ENCODE measurements around the gene CHEK1. TPM values are rescaled to one million over a fixed set of nuclear protein-coding genes. Genes with fewer than 3 reads are reported as not detected.

Gene CHEK1
- total and polyA plus RNA-seq, 2 of the 8 experiments (the other 6 are each of a cell fraction or from before 2014, with no cell fraction given), result 37.7 to 133 TPM

DNA sequence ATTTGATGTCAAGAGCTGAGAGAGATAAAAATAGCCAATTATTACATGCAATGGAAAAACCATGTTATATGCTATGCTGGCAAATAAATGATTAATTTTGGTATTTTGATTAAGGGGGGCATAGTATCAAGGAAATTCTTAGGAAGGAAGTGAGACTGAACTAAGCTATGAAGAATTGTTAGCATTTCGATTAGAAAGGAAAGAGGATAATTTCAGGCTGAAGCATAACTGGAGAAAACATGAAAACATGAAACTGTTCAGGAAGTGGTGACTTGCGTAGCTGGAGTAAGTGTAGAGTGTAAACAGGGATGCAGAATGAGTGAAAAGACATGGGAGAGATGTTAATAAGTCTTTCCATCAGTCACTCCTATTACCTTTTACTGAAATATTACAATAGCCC is 49.2 kb downstream of the CHEK1 start:
- DNase-seq (ENCODE audit: low read depth in 1 of 2, low spot score in 2 of 2) (no peak), FAIRE-seq (no peak)
- Histone ChIP-seq H3K23ac (ENCODE audit: insufficient read length) (no peak overlapping the region), H3K4ac (replicated peaks; ENCODE audit: insufficient read length, low read depth, low read length) (no peak overlapping the region), H2BK5ac (ENCODE audit: low read depth, low read length) (no peak overlapping the region), H3K79me1 (ENCODE audit: low read depth, low read length) (no peaks in the 10 kb centered on the region), H3K9me3 (ENCODE audit: insufficient read depth in 2 of 2, low read depth in 1 of 2, low read length in 1 of 2) (no peaks in the 10 kb centered on the region), H4K91ac (replicated peaks; ENCODE audit: insufficient read length, low read length) (no peak overlapping the region), H2BK20ac (ENCODE audit: low read length) (no peak overlapping the region), H2BK15ac (ENCODE audit: low read length) (no peak overlapping the region), H3K4me1 (replicated peaks in 1 of 4; ENCODE audit: control insufficient read depth in 3 of 4, insufficient read depth in 4 of 4, low read length in 3 of 4) (no peaks in the 10 kb centered on the region), H3K4me3 (ENCODE audit: extremely low read depth in 1 of 4, insufficient read depth in 2 of 4, low read depth in 3 of 4, low read length in 4 of 4) (no peak overlapping the region), H3K79me2 (ENCODE audit: control insufficient read depth in 1 of 2, insufficient read depth in 2 of 2, low read length in 2 of 2) (no peaks in the 10 kb centered on the region), H4K5ac (ENCODE audit: insufficient read length, low read depth, low read length) (no peak overlapping the region), H3K27ac (ENCODE audit: low read depth, low read length) (no peak overlapping the region), H2BK12ac (ENCODE audit: low read depth, low read length) (no peak overlapping the region), H4K20me1 (replicated peaks in 1 of 2; ENCODE audit: control insufficient read depth in 1 of 2, insufficient read depth in 2 of 2, low read length in 2 of 2) (no peaks in the 10 kb centered on the region), H3K4me2 (ENCODE audit: insufficient read depth in 1 of 2, low read depth in 2 of 2, low read length in 2 of 2) (no peak overlapping the region), H2AFZ (ENCODE audit: low read length) (no peak overlapping the region), H3K9ac (replicated peaks in 1 of 4; ENCODE audit: extremely low read depth in 1 of 4, low read depth in 3 of 4, low read length in 3 of 4) (no peak overlapping the region), H3K56ac (replicated peaks; ENCODE audit: insufficient read length, low read depth, low read length) (no peak overlapping the region), H3K36me3 (ENCODE audit: control insufficient read depth in 2 of 4, insufficient read depth in 4 of 4, low read length in 3 of 4) (peaks cover 2 to 41% (median 27%) of the 10 kb centered on the region in 4 experiments), H2AK5ac (ENCODE audit: low read depth, low read length) (no peak overlapping the region), H3K14ac (ENCODE audit: insufficient read length) (no peak overlapping the region), H3K27me3 (replicated peaks in 1 of 4; ENCODE audit: control insufficient read depth in 3 of 4, extremely low read depth in 1 of 4, insufficient read depth in 3 of 4, low read length in 3 of 4) (no peaks in the 10 kb centered on the region), H2BK120ac (replicated peaks; ENCODE audit: low read depth, low read length) (no peak overlapping the region), H3K23me2 (ENCODE audit: low read depth, low read length) (no peaks in the 10 kb centered on the region), H3K18ac (ENCODE audit: extremely low read depth, low read length) (no peak overlapping the region), H4K8ac (ENCODE audit: extremely low read depth, insufficient read depth, low read length) (no peak overlapping the region)
- no peak for TF ChIP-seq RAD21 (IDR thresholded peaks at IDR 0.05 in 1 of 2, conservative IDR thresholded peaks at IDR 0.05 in 1 of 2; ENCODE audit: low read depth in 2 of 2, low read length in 2 of 2)
- TF ChIP-seq BACH1 (IDR thresholded peaks at IDR 0.05; ENCODE audit: low read length), result no peak
- TF ChIP-seq ZNF274 (IDR thresholded peaks at IDR 0.05; ENCODE audit: borderline replicate concordance, extremely low read depth, low read length), result no peak
- TF ChIP-seq HDAC6 (IDR thresholded peaks at IDR 0.05; ENCODE audit: low read depth, low read length), result no peak
- no peak for TF ChIP-seq PHF8 (conservative IDR thresholded peaks at IDR 0.05; ENCODE audit: low read depth, low read length)
- TF ChIP-seq YY1 (IDR thresholded peaks at IDR 0.05; ENCODE audit: low read depth, low read length), result no peak
- no peak for TF ChIP-seq JUND (IDR thresholded peaks at IDR 0.05; ENCODE audit: low read length)
- TF ChIP-seq SP1 (IDR thresholded peaks at IDR 0.05; ENCODE audit: low read depth, low read length), result no peak
- no peak for TF ChIP-seq SIX5 (IDR thresholded peaks at IDR 0.05; ENCODE audit: low read depth, low read length)
- CTCF ChIA-PET (ENCODE audit: partially characterized antibody), result interaction anchor here (1.1 kb wide), 1 partner anchor 204 kb away, joined by 3 read pairs; no protein-coding TSS in a partner anchor
- 90% methylated on average over 2 of the region's 2 CpGs; no CpG with 5 or more reads in 1 of the 2 experiments for WGBS, 2 experiments (ENCODE audit: extremely low coverage in 1 of 2, insufficient coverage in 1 of 2, insufficient read length in 1 of 2, insufficient replicate concordance in 2 of 2, low coverage in 1 of 2, low lambda C conversion rate in 2 of 2, missing lambda C conversion rate in 1 of 2)
- POLR2A ChIA-PET (ENCODE audit: partially characterized antibody), result interaction anchor here (1.0 to 1.1 kb wide), 2 partner anchors 15 to 16 kb away, joined by 3 read pairs; no protein-coding TSS in a partner anchor
